Measurements from ENCODE around the gene LARGE1. TPM values are rescaled to one million over a fixed set of nuclear protein-coding genes. Genes with fewer than 3 reads are reported as not detected.

Gene LARGE1
- total and polyA plus RNA-seq, 5 donors from 2014 or later = not detected

GRCh38 chr22:33853200-33854097 is 66.8 kb downstream of the LARGE1 start:
- DNase-seq (peak in 2 of 3 donors; percentile 1 to 62), ATAC-seq (ENCODE audit: low read depth in 2 of 2) (peak in 1 of 2 donors; percentile 31)
- Histone ChIP-seq H3K4me1 (ENCODE audit: control insufficient read depth, insufficient read depth, low read length, poor library complexity, severe bottlenecking) (no peaks in the 10 kb centered on the region), H3K36me3 (ENCODE audit: control insufficient read depth, insufficient read depth, low read length) (no peaks in the 10 kb centered on the region), H3K9me3 (ENCODE audit: control insufficient read depth in 2 of 2, low read length in 2 of 2) (no peaks in the 10 kb centered on the region), H3K27me3 (ENCODE audit: control insufficient read depth, insufficient read depth, low read length) (no peaks in the 10 kb centered on the region), H3K27ac (ENCODE audit: insufficient read depth, low read length, poor library complexity, severe bottlenecking) (no peak overlapping the region), H3K4me3 (ENCODE audit: low read depth, low read length) (peak overlapping the region; percentile 85)
- H3K9me3 Mint-ChIP-seq = peaks cover 0 to 5% (median 0%) of the 10 kb centered on the region in 7 donors
- H3K27me3 Mint-ChIP-seq = no peaks in the 10 kb centered on the region
- peak overlapping the region; percentile 47 to 90 (median 84) for H3K4me3 Mint-ChIP-seq
- H3K27ac Mint-ChIP-seq = peak overlapping the region; percentile 67 to 93 (median 81)
- peaks cover 0 to 14% (median 5%) of the 10 kb centered on the region in 4 donors for H3K4me1 Mint-ChIP-seq
- no peaks in the 10 kb centered on the region for H3K36me3 Mint-ChIP-seq

GRCh38 chr22:33851821-33852384 is 68.4 kb downstream of the LARGE1 start:
- Mint-ChIP-seq H3K27me3 (no peaks in the 10 kb centered on the region), H3K36me3 (no peaks in the 10 kb centered on the region), H3K4me1 (peaks cover 0 to 14% (median 5%) of the 10 kb centered on the region in 4 donors), H3K4me3 (no peak overlapping the region), H3K9me3 (peaks cover 0 to 7% (median 5%) of the 10 kb centered on the region in 7 donors), H3K27ac (no peak overlapping the region)
- no peaks in the 10 kb centered on the region for H3K4me1 ChIP-seq (ENCODE audit: control insufficient read depth, insufficient read depth, low read length, poor library complexity, severe bottlenecking)
- H3K36me3 ChIP-seq (ENCODE audit: control insufficient read depth, insufficient read depth, low read length) = no peaks in the 10 kb centered on the region
- no peaks in the 10 kb centered on the region for H3K27me3 ChIP-seq (ENCODE audit: control insufficient read depth, insufficient read depth, low read length)
- no peak overlapping the region for H3K4me3 ChIP-seq (ENCODE audit: low read depth, low read length)
- no peaks in the 10 kb centered on the region for H3K9me3 ChIP-seq (ENCODE audit: control insufficient read depth in 2 of 2, low read length in 2 of 2)
- no peak for ATAC-seq (ENCODE audit: low read depth in 2 of 2)
- DNase-seq = no peak
- H3K27ac ChIP-seq (ENCODE audit: insufficient read depth, low read length, poor library complexity, severe bottlenecking) = no peak overlapping the region

GRCh38 chr22:33851240-33851639 is 69.0 kb downstream of the LARGE1 start:
- no peak for DNase-seq
- Mint-ChIP-seq H3K9me3 (peaks cover 0 to 9% (median 5%) of the 10 kb centered on the region in 7 donors), H3K27ac (no peak overlapping the region), H3K36me3 (no peaks in the 10 kb centered on the region), H3K27me3 (no peaks in the 10 kb centered on the region), H3K4me3 (no peak overlapping the region), H3K4me1 (peaks cover 0 to 14% (median 5%) of the 10 kb centered on the region in 4 donors)
- Histone ChIP-seq H3K4me1 (ENCODE audit: control insufficient read depth, insufficient read depth, low read length, poor library complexity, severe bottlenecking) (no peaks in the 10 kb centered on the region), H3K27me3 (ENCODE audit: control insufficient read depth, insufficient read depth, low read length) (no peaks in the 10 kb centered on the region), H3K36me3 (ENCODE audit: control insufficient read depth, insufficient read depth, low read length) (no peaks in the 10 kb centered on the region), H3K4me3 (ENCODE audit: low read depth, low read length) (no peak overlapping the region), H3K9me3 (ENCODE audit: control insufficient read depth in 2 of 2, low read length in 2 of 2) (no peaks in the 10 kb centered on the region), H3K27ac (ENCODE audit: insufficient read depth, low read length, poor library complexity, severe bottlenecking) (no peak overlapping the region)
- no peak for ATAC-seq (ENCODE audit: low read depth in 2 of 2)

GRCh38 chr22:33850724-33851123 is 69.6 kb downstream of the LARGE1 start:
- Mint-ChIP-seq H3K4me3 (no peak overlapping the region), H3K27me3 (no peaks in the 10 kb centered on the region), H3K27ac (no peak overlapping the region), H3K9me3 (peaks cover 0 to 9% (median 6%) of the 10 kb centered on the region in 7 donors), H3K36me3 (no peaks in the 10 kb centered on the region), H3K4me1 (peaks cover 0 to 14% (median 5%) of the 10 kb centered on the region in 4 donors)
- Histone ChIP-seq H3K36me3 (ENCODE audit: control insufficient read depth, insufficient read depth, low read length) (no peaks in the 10 kb centered on the region), H3K4me3 (ENCODE audit: low read depth, low read length) (no peak overlapping the region), H3K27ac (ENCODE audit: insufficient read depth, low read length, poor library complexity, severe bottlenecking) (no peak overlapping the region), H3K4me1 (ENCODE audit: control insufficient read depth, insufficient read depth, low read length, poor library complexity, severe bottlenecking) (no peaks in the 10 kb centered on the region), H3K27me3 (ENCODE audit: control insufficient read depth, insufficient read depth, low read length) (no peaks in the 10 kb centered on the region), H3K9me3 (ENCODE audit: control insufficient read depth in 2 of 2, low read length in 2 of 2) (no peaks in the 10 kb centered on the region)
- DNase-seq (no peak), ATAC-seq (ENCODE audit: low read depth in 2 of 2) (no peak)

GRCh38 chr22:33850193-33850592 is 70.1 kb downstream of the LARGE1 start:
- H3K36me3 ChIP-seq (ENCODE audit: control insufficient read depth, insufficient read depth, low read length) = no peaks in the 10 kb centered on the region
- no peaks in the 10 kb centered on the region for H3K36me3 Mint-ChIP-seq
- no peak overlapping the region for H3K27ac ChIP-seq (ENCODE audit: insufficient read depth, low read length, poor library complexity, severe bottlenecking)
- peaks cover 0 to 14% (median 5%) of the 10 kb centered on the region in 4 donors for H3K4me1 Mint-ChIP-seq
- H3K27ac Mint-ChIP-seq = no peak overlapping the region
- H3K9me3 Mint-ChIP-seq = peaks cover 0 to 9% (median 6%) of the 10 kb centered on the region in 7 donors
- no peak overlapping the region for H3K4me3 ChIP-seq (ENCODE audit: low read depth, low read length)
- no peaks in the 10 kb centered on the region for H3K9me3 ChIP-seq (ENCODE audit: control insufficient read depth in 2 of 2, low read length in 2 of 2)
- DNase-seq (no peak), ATAC-seq (ENCODE audit: low read depth in 2 of 2) (no peak)
- H3K27me3 ChIP-seq (ENCODE audit: control insufficient read depth, insufficient read depth, low read length) = no peaks in the 10 kb centered on the region
- no peaks in the 10 kb centered on the region for H3K4me1 ChIP-seq (ENCODE audit: control insufficient read depth, insufficient read depth, low read length, poor library complexity, severe bottlenecking)
- H3K27me3 Mint-ChIP-seq = no peaks in the 10 kb centered on the region
- H3K4me3 Mint-ChIP-seq = no peak overlapping the region

- Mint-ChIP-seq H3K4me3 (no peak overlapping the region), H3K36me3 (no peaks in the 10 kb centered on the region), H3K4me1 (peaks cover 0 to 2% (median 1%) of the 10 kb centered on the region in 4 donors), H3K27me3 (no peaks in the 10 kb centered on the region), H3K9me3 (peaks cover 0 to 13% (median 8%) of the 10 kb centered on the region in 7 donors), H3K27ac (no peak overlapping the region)
- Histone ChIP-seq H3K4me1 (ENCODE audit: control insufficient read depth, insufficient read depth, low read length, poor library complexity, severe bottlenecking) (no peaks in the 10 kb centered on the region), H3K27me3 (ENCODE audit: control insufficient read depth, insufficient read depth, low read length) (no peaks in the 10 kb centered on the region), H3K27ac (ENCODE audit: insufficient read depth, low read length, poor library complexity, severe bottlenecking) (no peak overlapping the region), H3K9me3 (ENCODE audit: control insufficient read depth in 2 of 2, low read length in 2 of 2) (no peaks in the 10 kb centered on the region), H3K4me3 (ENCODE audit: low read depth, low read length) (no peak overlapping the region), H3K36me3 (ENCODE audit: control insufficient read depth, insufficient read depth, low read length) (no peaks in the 10 kb centered on the region)
- no peak for DNase-seq
- ATAC-seq (ENCODE audit: low read depth in 2 of 2) = no peak
Observed at GRCh38 chr22:33848251-33848650, 72.0 kb downstream of the LARGE1 start.

- no peak overlapping the region for H3K4me3 ChIP-seq (ENCODE audit: low read depth, low read length)
- H3K27ac ChIP-seq (ENCODE audit: insufficient read depth, low read length, poor library complexity, severe bottlenecking) = no peak overlapping the region
- ATAC-seq (ENCODE audit: low read depth in 2 of 2) (no peak), DNase-seq (no peak)
- Mint-ChIP-seq H3K9me3 (peaks cover 0 to 14% (median 8%) of the 10 kb centered on the region in 7 donors), H3K4me1 (no peaks in the 10 kb centered on the region), H3K4me3 (no peak overlapping the region), H3K27me3 (no peaks in the 10 kb centered on the region), H3K36me3 (no peaks in the 10 kb centered on the region), H3K27ac (no peak overlapping the region)
- no peaks in the 10 kb centered on the region for H3K36me3 ChIP-seq (ENCODE audit: control insufficient read depth, insufficient read depth, low read length)
- no peaks in the 10 kb centered on the region for H3K4me1 ChIP-seq (ENCODE audit: control insufficient read depth, insufficient read depth, low read length, poor library complexity, severe bottlenecking)
- H3K27me3 ChIP-seq (ENCODE audit: control insufficient read depth, insufficient read depth, low read length) = no peaks in the 10 kb centered on the region
- H3K9me3 ChIP-seq (ENCODE audit: control insufficient read depth in 2 of 2, low read length in 2 of 2) = no peaks in the 10 kb centered on the region
Observed at GRCh38 chr22:33844273-33844672, 76.0 kb downstream of the LARGE1 start.

Data from CD4-positive, CD25-positive, alpha-beta regulatory T cell (primary cell).